GM04503 (cell line): ENCODE data around the gene CEACAM20.
"Not testable (repeated sequence)": the region's sequence is repeated elsewhere in the genome, so short reads cannot be mapped to it uniquely, and the experiment has no call there.

Experiments
- DNase-seq: peaks from one replicate; pipeline ENCODE4 v3.0.0-alpha.2; 2012; ENCODE audit warnings: low read depth

Gene CEACAM20

DNA sequence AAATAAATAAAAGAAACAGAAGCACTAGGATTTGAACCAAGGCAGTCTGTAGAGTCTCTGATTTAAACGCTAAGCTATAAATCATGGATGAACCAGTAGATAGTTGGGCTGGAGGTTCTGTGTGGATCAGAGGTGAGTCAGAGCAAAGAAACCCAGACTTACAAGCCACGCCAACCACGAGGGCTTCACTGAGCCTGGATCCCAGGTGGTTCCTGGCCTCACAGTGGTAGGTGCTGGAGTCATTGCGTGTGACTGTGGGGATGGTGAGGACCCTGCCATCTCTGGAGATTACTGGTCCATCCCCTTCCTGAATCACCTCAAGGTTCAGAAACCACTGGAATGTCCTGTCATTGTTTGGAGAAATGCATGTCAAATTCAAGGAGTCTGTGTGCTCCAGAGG, 19.3 kb upstream of the CEACAM20 start:
- DNase-seq, result peak; percentile 22

- DNase-seq, result no peak
Observed at GRCh38 chr19:44544031-44544430, 14.6 kb upstream of the CEACAM20 start.

DNA sequence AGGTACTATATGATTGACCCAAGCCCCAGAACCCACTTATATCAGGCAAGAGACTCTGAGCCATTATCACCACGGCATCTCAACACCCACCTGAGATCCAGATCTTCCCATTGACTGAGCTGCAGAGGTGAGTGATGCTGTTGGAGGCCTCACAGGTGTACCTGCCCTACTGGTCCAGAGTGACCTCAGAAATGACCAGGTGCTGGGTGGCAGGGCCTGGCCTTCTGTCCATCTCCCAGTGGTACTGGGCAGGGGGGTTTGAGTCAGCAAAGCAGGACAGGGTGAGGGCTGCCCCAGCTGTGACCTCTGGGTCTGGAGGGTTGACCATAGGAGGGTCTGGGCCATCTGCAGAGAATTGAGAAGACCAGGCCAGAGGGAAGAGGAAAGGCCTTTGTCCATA, 13.2 kb upstream of the CEACAM20 start:
- no peak for DNase-seq

DNA sequence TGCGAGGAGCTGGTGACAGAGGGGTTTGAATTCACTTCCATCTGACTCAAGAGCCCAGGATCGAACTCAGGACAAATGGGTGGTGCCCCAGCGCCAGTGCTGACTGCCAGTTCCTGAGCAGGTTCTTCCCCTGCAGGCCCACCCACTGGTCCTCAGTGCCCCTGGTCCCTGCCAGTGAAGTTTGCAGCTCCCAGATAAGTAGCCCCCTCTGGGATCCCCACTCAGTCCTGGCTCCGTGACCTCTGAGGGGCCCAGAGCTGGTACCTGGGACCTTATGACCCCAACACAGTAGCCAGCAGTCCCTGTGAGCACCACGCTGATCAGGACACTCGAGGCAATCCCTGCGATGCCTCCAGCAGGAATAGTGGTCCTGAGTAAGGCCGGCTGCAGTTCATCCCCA, 11.3 kb upstream of the CEACAM20 start:
- DNase-seq, result no peak

DNA sequence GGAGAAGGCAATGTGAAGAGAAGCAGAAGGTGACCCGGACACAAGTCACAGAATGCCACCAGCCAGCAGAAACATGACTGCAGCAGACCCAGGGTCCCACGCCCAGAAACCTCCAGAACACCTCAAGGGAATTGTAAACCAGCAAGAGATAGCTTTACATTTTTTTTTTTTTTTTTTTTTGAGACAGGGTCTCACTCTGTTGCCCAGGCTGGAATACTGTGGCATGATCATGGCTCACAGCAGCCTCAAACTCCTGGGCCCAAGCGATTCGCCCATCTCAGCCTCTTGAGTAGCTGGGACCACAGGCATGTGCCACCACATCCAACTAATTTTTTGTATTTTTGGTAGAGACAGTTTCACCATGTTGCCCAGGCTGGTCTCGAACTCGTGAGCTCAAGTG, 10.5 kb upstream of the CEACAM20 start:
- DNase-seq, result no peak

DNA sequence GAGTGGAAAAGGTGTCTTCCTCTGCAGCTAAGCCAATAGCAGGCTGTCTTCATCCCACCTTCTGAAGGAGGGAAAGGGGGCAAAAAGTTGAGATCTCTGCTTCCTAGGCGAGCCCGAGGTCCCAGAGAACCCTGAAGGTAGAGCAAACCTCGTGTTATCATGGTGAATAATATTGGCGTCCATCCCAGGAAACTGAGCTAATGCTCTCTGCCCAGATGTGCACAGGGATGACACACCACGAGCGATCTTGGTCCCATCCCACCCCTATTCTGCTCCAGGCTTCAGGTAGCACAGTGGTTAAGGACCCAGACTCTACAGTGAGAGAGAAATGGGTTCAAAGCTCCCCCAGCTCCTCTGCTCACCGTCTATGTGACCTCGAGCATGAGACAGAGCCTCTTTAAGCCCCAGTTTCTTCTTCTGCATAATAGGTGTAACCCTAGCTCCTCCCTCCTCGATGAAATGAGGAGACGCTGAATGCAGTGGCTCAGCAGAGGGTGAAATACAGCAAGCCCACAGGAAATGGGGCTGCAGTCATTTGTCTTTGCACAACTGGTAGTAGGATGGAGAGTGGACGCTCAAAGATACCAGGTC, 9.9 kb upstream of the CEACAM20 start:
- no peak for DNase-seq

GRCh38 chr19:44535361-44535760, 5.9 kb upstream of the CEACAM20 start:
- not testable (repeated sequence) for DNase-seq

GRCh38 chr19:44532819-44533218, 3.3 kb upstream of the CEACAM20 start:
- DNase-seq, result no peak

DNA sequence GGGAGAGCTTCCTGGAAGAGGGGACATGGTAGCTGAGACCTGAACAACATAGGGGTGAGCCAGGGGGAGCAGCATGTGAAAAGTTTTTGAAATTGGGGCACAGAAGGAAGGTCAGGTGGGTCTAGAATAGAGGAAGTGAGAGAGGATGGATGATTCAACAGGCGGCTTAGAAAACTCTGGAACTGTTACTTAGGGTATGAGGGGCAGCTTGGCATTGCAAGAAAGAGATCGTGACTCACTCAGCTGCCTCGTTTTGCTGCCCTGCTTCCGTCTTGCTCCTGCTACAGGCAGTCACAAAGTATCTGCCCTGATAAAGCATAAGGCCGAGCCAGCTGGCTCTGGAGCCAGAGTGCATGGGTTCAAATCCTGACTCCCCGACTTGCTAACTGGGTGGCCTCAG, 1.3 kb upstream of the CEACAM20 start:
- no peak for DNase-seq

GRCh38 chr19:44527554-44527953, 1.9 kb downstream of the CEACAM20 start:
- DNase-seq, result no peak

GRCh38 chr19:44525721-44526430, 3.6 kb downstream of the CEACAM20 start:
- no peak for DNase-seq

- no peak for DNase-seq
Observed at GRCh38 chr19:44521370-44521769, 8.1 kb downstream of the CEACAM20 start.

DNA sequence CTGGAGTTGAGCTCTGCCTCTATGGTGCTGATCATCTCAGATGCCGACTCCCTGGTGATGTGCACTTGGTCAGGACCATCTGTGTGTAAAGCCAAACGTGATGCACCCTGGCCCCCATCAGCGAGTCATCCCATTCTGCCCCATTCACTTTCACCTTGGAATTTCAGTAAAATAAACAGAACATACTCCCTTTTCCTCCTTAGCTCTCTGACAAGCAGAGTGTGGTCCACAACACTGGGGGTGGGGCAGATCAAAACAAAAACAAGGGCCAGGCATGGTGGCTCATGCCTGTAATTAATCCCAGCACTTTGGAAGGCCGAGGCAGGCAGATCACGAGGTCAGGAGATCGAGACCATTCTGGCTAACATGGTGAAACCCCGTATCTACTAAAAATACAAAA, 12.3 kb downstream of the CEACAM20 start:
- DNase-seq, result no peak

- DNase-seq, result no peak
Observed at GRCh38 chr19:44515907-44516306, 13.6 kb downstream of the CEACAM20 start.

DNA sequence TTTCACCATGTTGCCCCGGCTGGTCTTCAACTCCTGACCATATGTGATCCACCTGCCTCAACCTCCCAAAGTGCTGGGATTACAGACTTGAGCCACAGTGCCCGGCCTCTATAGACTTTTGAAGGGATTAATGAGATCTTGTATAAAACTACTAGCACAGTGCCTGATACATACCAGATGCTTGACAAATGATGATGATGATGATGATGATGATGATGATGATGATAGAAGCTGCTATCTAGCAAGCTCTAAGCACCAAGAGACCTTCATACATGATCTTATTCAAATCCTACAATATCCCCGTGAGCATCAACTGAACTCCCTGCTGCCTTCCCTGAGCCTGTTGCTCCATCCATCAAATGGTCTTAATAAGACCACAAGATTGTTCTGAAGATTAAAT, 14.4 kb downstream of the CEACAM20 start:
- no peak for DNase-seq

- DNase-seq, result peak; percentile 19
Observed at GRCh38 chr19:44512326-44513298, 16.9 kb downstream of the CEACAM20 start.

- no peak for DNase-seq
Observed at GRCh38 chr19:44509478-44509877, 20.0 kb downstream of the CEACAM20 start.

DNA sequence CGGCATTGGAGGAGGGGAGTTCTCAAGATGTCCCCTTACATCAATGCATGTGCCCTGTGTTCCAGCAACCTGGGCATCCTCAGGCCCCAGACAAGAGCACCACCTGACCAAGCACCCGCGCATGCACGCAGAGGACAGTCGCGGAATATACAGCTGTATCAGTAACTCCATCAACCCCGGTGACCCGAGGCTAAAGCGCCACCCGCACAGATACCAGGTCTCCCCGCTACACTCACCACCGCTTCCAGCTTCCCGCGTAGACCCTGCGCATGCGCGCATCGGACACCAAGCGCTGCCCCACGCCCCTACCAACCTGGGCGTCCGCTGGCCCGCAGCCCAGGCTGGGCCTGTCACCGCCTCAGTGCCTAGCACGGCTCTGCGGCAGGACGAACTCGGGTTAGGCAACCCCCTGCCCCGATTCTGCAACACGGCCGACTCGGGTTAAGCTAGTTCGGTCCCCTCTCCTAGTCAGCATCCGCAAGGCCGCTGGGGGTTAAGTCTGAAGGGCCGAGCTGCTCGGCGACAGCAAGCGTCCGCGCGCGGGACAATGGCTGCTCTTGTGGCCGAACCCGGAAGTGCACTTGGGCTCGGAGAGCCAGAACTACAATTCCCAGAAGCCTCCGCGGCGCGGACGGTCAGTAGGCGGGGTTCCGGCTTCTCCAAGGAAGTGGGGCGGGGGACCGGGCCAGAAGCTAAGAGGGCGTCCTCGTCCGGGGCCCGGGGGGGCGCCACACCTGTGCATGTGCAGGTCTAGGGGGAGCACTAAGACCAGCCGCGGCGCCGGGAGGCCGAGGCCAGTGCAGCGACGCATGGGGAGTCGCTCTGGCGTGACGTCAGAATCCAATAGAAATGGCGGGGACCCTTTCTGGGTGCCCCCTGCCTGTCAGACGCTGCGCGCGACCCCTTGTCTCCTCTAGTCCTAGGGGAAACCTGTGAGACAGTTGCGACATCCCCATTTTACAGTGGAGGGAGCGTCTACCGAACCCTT, 29.2 kb downstream of the CEACAM20 start, which contains the start of gene ZNF180:
Gene ZNF180 (minus strand): TSS at position 561 of the 988 bp plus-strand sequence. CDS start 3,188 bp downstream, outside the sequence.
- peak; percentile 67 for DNase-seq

DNA sequence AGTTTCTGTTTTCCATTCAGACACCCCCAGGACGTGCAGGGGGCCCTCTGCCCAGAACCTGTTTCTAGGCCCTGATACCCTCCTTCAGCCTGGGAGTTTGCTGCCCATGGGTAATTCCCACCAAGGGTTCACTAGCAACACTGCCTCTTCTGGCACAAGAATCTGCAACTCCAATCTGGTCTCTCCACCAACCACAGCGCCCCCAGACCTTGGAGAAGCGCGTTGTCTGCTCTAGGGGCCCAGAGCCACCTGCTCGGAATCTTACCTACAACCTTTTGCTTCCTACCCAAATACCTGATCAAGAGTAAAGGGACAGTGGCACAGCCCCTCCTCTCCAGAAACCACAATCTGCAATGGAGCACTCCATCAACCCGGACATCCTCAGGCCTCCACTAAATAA, 29.9 kb downstream of the CEACAM20 start:
- DNase-seq, result no peak

DNA sequence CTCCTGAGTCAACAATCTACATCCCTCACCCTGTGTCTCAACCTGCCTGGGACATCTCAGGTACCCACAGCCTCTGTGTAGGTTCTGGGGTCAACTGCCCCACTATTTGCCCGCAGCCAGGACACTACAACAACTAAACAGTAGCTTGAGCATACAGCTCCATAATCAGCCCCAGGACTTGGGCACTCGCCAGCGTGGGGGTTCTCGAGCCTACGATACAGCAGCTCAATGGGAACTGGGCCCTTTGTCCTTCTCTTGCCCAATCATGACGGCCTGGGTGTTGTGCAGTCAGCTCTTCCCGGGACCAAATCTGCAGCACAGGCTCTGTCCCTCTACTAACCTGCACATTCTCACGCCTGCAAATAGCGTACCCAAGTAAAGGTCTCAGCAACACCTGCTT, 30.5 kb downstream of the CEACAM20 start:
- no peak for DNase-seq

DNA sequence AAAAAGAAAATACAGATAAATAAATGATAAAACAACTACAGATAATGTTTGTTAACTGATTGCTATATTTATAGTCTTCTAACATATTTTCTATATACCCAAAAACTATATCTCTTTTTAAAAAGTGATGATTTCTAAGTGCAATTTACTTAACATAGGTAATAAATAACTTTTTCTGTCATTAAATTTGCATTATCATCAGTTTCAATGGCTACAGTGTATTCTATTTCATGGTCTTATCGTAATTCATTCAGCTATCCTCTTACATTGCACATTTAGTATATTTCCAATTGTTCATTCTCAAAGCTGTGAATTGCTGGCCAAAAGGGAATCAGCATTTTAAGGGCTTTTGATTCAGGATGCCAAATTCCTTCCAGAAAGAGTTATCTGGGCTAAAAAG, 32.8 kb downstream of the CEACAM20 start:
- DNase-seq, result no peak
